Gastroesophageal sphincter (tissue), 3 donors: Measurements from ENCODE around the gene SGMS1.

Source experiments
- CTCF ChIP-seq, 4 experiments: fragments of 200-600 bp in 2 of 4; fragments of 450-650 bp in 2 of 4; sonication (generic) in 1 of 4; IDR thresholded peaks; one replicate each; pipeline ENCODE4 v1.5.1; 2017 to 2019; ENCODE audit warnings: antibody characterized with exemption in 4 of 4, mild to moderate bottlenecking in 2 of 4, moderate library complexity in 2 of 4
- POLR2AphosphoS5 ChIP-seq: sonication (generic); formaldehyde crosslinking; IDR thresholded peaks from one replicate; pipeline ENCODE4 v1.6.1; 2017; ENCODE audit warnings: antibody characterized with exemption

GRCh38 chr10:50508315-50509051, 115.3 kb downstream of the SGMS1 start:
- TF ChIP-seq POLR2AphosphoS5 (no peak), CTCF (IDR thresholded peaks at IDR 0.05) (no peak)
